ENCODE measurements around the gene PEF1. TPM values are rescaled to one million over a fixed set of nuclear protein-coding genes. Genes with fewer than 3 reads are reported as not detected.

Gene PEF1
- total and polyA plus RNA-seq, 2 donors (not counting 3 experiments of a cell fraction or from before 2014, with no cell fraction given), result 73.3 to 161 TPM

GRCh38 chr1:31650161-31651088, 5.7 kb upstream of the PEF1 start:
- Histone ChIP-seq H3K9me1 (replicated peaks; ENCODE audit: control insufficient read depth, extremely low read depth, insufficient read depth, low read length) (no peaks in the 10 kb centered on the region), H3K9ac (replicated peaks; ENCODE audit: extremely low read depth, insufficient read depth, low read length) (no peak overlapping the region), H4K20me1 (replicated peaks; ENCODE audit: control insufficient read depth, extremely low read depth, insufficient read depth, low read length) (no peaks in the 10 kb centered on the region), H3K4me2 (ENCODE audit: insufficient read depth, low read length) (no peak overlapping the region), H3K9me3 (replicated peaks; ENCODE audit: control insufficient read depth, insufficient read depth, low read length) (no peaks in the 10 kb centered on the region), H3K27me3 (ENCODE audit: control insufficient read depth in 2 of 2, insufficient read depth in 2 of 2, low read length in 2 of 2) (no peaks in the 10 kb centered on the region), H3K4me1 (ENCODE audit: control insufficient read depth, extremely low read depth, insufficient read depth, low read length) (peaks cover 2% of the 10 kb centered on the region), H2AFZ (ENCODE audit: low read depth, low read length) (no peak overlapping the region), H3K4me3 (replicated peaks in 1 of 3; ENCODE audit: insufficient read depth in 1 of 3, low read depth in 1 of 3, low read length in 3 of 3) (no peak overlapping the region), H3K79me2 (ENCODE audit: control insufficient read depth, insufficient read depth, low read length) (no peaks in the 10 kb centered on the region), H3K36me3 (ENCODE audit: control insufficient read depth in 2 of 2, extremely low read depth in 1 of 2, insufficient read depth in 2 of 2, low read length in 2 of 2) (no peaks in the 10 kb centered on the region), H3K27ac (ENCODE audit: insufficient read depth, low read depth, low read length) (no peak overlapping the region)
- CTCF ChIA-PET, result interaction anchor here (0.6 to 1.9 kb wide), 5 partner anchors 13 to 314 kb away, joined by 3 to 10 read pairs (median 7); no protein-coding TSS in a partner anchor
- dilution Hi-C loops (cut with MboI; ENCODE audit: extremely low pct_ligation_motif_present, low sequenced_read_pairs), result no loop called here
- BruUV-seq (replicated peaks), result no TSS peak
- TF ChIP-seq POLR2A (IDR thresholded peaks at IDR 0.05; ENCODE audit: low read depth, low read length) (no peak), MAX (IDR thresholded peaks at IDR 0.05; ENCODE audit: insufficient read depth, insufficient read length) (no peak), EZH2 (IDR thresholded peaks at IDR 0.05; ENCODE audit: borderline replicate concordance, low read depth, low read length, severe bottlenecking) (no peak), MYC (IDR thresholded peaks at IDR 0.05; ENCODE audit: low read depth, low read length) (no peak), FOS (IDR thresholded peaks at IDR 0.05; ENCODE audit: borderline replicate concordance, insufficient read depth, low read length) (no peak), CTCF (IDR thresholded peaks at IDR 0.05; ENCODE audit: extremely low read depth in 1 of 2, insufficient read depth in 1 of 2, low read depth in 1 of 2, low read length in 2 of 2) (no peak), JUN (IDR thresholded peaks at IDR 0.05; ENCODE audit: borderline replicate concordance, insufficient read depth, insufficient read length, low read depth) (no peak), POLR2AphosphoS5 (IDR thresholded peaks at IDR 0.05; ENCODE audit: insufficient read depth, low read depth, low read length) (no peak)
- FAIRE-seq (no peak), DNase-seq (ENCODE audit: low read depth, low spot score) (no peak)
- POLR2A ChIA-PET, result no interaction called here
- intact Hi-C loops (cut with micrococcal nuclease), result no loop called here
